Ovary (tissue), 9 donors: ENCODE results near the gene LDB2. TPM values are rescaled to one million over a fixed set of nuclear protein-coding genes. Genes with fewer than 3 reads are reported as not detected.

ENCODE experiments used
- DNase-seq, 5 donors: peaks; one replicate each; pipeline ENCODE4 v3.0.0-alpha.2; 2019 to 2020
- H3K27ac ChIP-seq, 2 donors: fragments of 200-600 bp; one replicate each; pipeline versions ENCODE4 v1.5.1 to v1.8.0; 2019 to 2022
- H3K27me3 ChIP-seq: fragments of 200-600 bp; one replicate; pipeline ENCODE4 v1.8.0; 2022
- H3K36me3 ChIP-seq: fragments of 200-600 bp; sonication (generic); one replicate; pipeline ENCODE4 v1.5.1; 2019
- H3K4me1 ChIP-seq: one replicate; pipeline ENCODE4 v1.8.1; 2013; ENCODE audit warnings: mild to moderate bottlenecking, moderate library complexity; ENCODE audit not compliant: insufficient read depth
- H3K4me3 ChIP-seq: fragments of 200-600 bp; sonication (generic); one replicate; pipeline ENCODE4 v1.5.1; 2017
- H3K9me3 ChIP-seq, 2 donors: fragments of 200-600 bp in 1 of 2; sonication (generic) in 1 of 2; one replicate each; pipeline versions ENCODE4 v1.5.1 to v1.8.1; 2013 to 2019; ENCODE audit warnings: mild to moderate bottlenecking in 1 of 2, moderate library complexity in 1 of 2
- CTCF ChIP-seq, 3 donors: fragments of 450-650 bp in 2 of 3; fragments of 200-600 bp in 1 of 3; IDR thresholded peaks; one replicate each; pipeline versions ENCODE4 v1.5.1 to v1.8.0; 2016 to 2022; ENCODE audit warnings: antibody characterized with exemption in 3 of 3, mild to moderate bottlenecking in 1 of 3
- EP300 ChIP-seq: sonication (generic); formaldehyde crosslinking; IDR thresholded peaks from one replicate; pipeline ENCODE4 v1.6.1; 2017; ENCODE audit warnings: antibody characterized with exemption
- POLR2A ChIP-seq: fragments of 450-650 bp; IDR thresholded peaks from one replicate; pipeline ENCODE4 v1.6.1; 2017; ENCODE audit warnings: antibody characterized with exemption, mild to moderate bottlenecking, moderate library complexity
- WGBS, 3 donors: extraction: QIAGEN DNeasy Blood & Tissue Kit in 1 of 3; methylation state at CpG; one replicate each; pipeline versions ENCODE4 v1.1.5 to v1.1.7; 2013 to 2017; 5-methylcytosine and 5-hydroxymethylcytosine counted together
- intact Hi-C, 4 donors: fragments of 100-400 bp; cut with DNase I; formaldehyde crosslinking; loops; one replicate each; pipeline versions ENCODE4 v1.11.0 to v1.15.1; 2022 to 2023
- polyA plus RNA-seq, 2 donors: library from polyadenylated mRNA; stranded (reverse); fragments of 200-250 nt in 1 of 2; fragments of 350-450 nt in 1 of 2; fragmentation: Illumina TruSeq in 1 of 2; extraction: RNeasy Lipid Tissue Mini Kit (QIAGEN cat#74804) in 1 of 2; gene quantifications; one replicate each; pipeline ENCODE4 v1.2.3, GENCODE V29; 2013 to 2014
- total RNA-seq, 7 donors: library from RNA; depleted of rRNA in 2 of 7; stranded (reverse); fragments of >200 nt in 2 of 7; fragmentation: NEBNext Ultra II Directional in 3 of 7; extraction: Animal tissue kit (Norgen Biotek cat#: 25700) in 3 of 7; gene quantifications; one replicate each; pipeline versions ENCODE4 v1.1.0 to v1.2.4, GENCODE V29; 2016 to 2023
- donor health status: DM: no; HTN: no; CAD: no; lungs with moderate emphysema.
- donor health status: DM: no; HTN: no; CAD: no.
- donor health status: Bipolar disorder and iron deficiency.
- donor health status: DM: yes; HTN: yes; CAD: no.
- donor health status: DM: no; HTN: no; CAD: no.
- donor health status: DM: yes; HTN: yes; CAD: no.

Gene LDB2
- total and polyA plus RNA-seq, 9 donors = 17.0 to 89.1 (median 27.4) TPM

GRCh38 chr4:16483540-16483939, 414.9 kb downstream of the LDB2 start:
- no peak overlapping the region for H3K4me3 ChIP-seq
- DNase-seq = no peak
- H3K9me3 ChIP-seq = no peaks in the 10 kb centered on the region
- H3K27ac ChIP-seq = no peak overlapping the region
- TF ChIP-seq CTCF (IDR thresholded peaks at IDR 0.05) (no peak), EP300 (no peak), POLR2A (no peak)
- no peaks in the 10 kb centered on the region for H3K36me3 ChIP-seq
- no peaks in the 10 kb centered on the region for H3K27me3 ChIP-seq
- H3K4me1 ChIP-seq = no peaks in the 10 kb centered on the region
- intact Hi-C loops = no loop called here
- 88 to 92% (median 90%) methylated on average over 5 of the region's 5 CpGs for WGBS, 3 donors

GRCh38 chr4:16480011-16480410, 418.4 kb downstream of the LDB2 start:
- 32 to 41% (median 38%) methylated on average over 2 of the region's 2 CpGs for WGBS, 3 donors
- Histone ChIP-seq H3K36me3 (no peaks in the 10 kb centered on the region), H3K9me3 (no peaks in the 10 kb centered on the region), H3K4me3 (no peak overlapping the region), H3K27me3 (no peaks in the 10 kb centered on the region), H3K27ac (no peak overlapping the region), H3K4me1 (no peaks in the 10 kb centered on the region)
- no peak for TF ChIP-seq POLR2A
- intact Hi-C loops = no loop called here
- DNase-seq = no peak

- no peaks in the 10 kb centered on the region for H3K9me3 ChIP-seq
- no peak overlapping the region for H3K4me3 ChIP-seq
- no peaks in the 10 kb centered on the region for H3K4me1 ChIP-seq
- intact Hi-C loops = no loop called here
- H3K27ac ChIP-seq = no peak overlapping the region
- no peak for DNase-seq
- no peaks in the 10 kb centered on the region for H3K36me3 ChIP-seq
- TF ChIP-seq POLR2A = no peak
- TF ChIP-seq CTCF (IDR thresholded peaks at IDR 0.05) = no peak
- H3K27me3 ChIP-seq = no peaks in the 10 kb centered on the region
- WGBS, 3 donors = 95 to 97% (median 97%) methylated on average over 1 of the region's 1 CpG
These were observed 425.9 kb downstream of the LDB2 start for GRCh38 chr4:16472537-16472936.

GRCh38 chr4:16467061-16467460, 431.4 kb downstream of the LDB2 start:
- no peak for DNase-seq
- no peak for TF ChIP-seq EP300
- TF ChIP-seq POLR2A = no peak
- no peak for TF ChIP-seq CTCF (IDR thresholded peaks at IDR 0.05)
- 64 to 68% (median 66%) methylated on average over 2 of the region's 2 CpGs for WGBS, 3 donors
- H3K4me3 ChIP-seq = no peak overlapping the region
- H3K27me3 ChIP-seq = no peaks in the 10 kb centered on the region
- H3K9me3 ChIP-seq = no peaks in the 10 kb centered on the region
- H3K4me1 ChIP-seq = no peaks in the 10 kb centered on the region
- H3K27ac ChIP-seq = no peak overlapping the region
- no peaks in the 10 kb centered on the region for H3K36me3 ChIP-seq
- intact Hi-C loops = no loop called here

- H3K4me3 ChIP-seq = no peak overlapping the region
- H3K36me3 ChIP-seq = no peaks in the 10 kb centered on the region
- DNase-seq = no peak
- H3K4me1 ChIP-seq = no peaks in the 10 kb centered on the region
- no peaks in the 10 kb centered on the region for H3K9me3 ChIP-seq
- no peak overlapping the region for H3K27ac ChIP-seq
- intact Hi-C loops = no loop called here
- WGBS, 3 donors = 84 to 93% (median 84%) methylated on average over 1 of the region's 1 CpG
- H3K27me3 ChIP-seq = no peaks in the 10 kb centered on the region
- no peak for TF ChIP-seq CTCF (IDR thresholded peaks at IDR 0.05)
- no peak for TF ChIP-seq POLR2A
- TF ChIP-seq EP300 = no peak
These were observed 431.9 kb downstream of the LDB2 start for GRCh38 chr4:16466581-16466980.
